ENCODE data around the gene SKAP1. TPM values are rescaled to one million over a fixed set of nuclear protein-coding genes. Genes with fewer than 3 reads are reported as not detected.

SKAP1 gene
- total RNA-seq, 8 experiments from 2014 or later = 1.2 to 7.1 (median 1.5) TPM; not detected in 2

Other genes starting within 250 kb of the SKAP1 start
- gene HOXB1, start 100.8 kb upstream of the SKAP1 start, total RNA-seq = 10 to 100 TPM in 1 of 8 experiments, 1 to 10 TPM in 3, under 1 TPM in 4; 0.22 to 38.7 (median 2.0) TPM
- 10 to 100 TPM in 7 of 8 experiments, 1 to 10 TPM in 1; 9.3 to 54.4 (median 26.2) TPM for gene HOXB2, start 114.9 kb upstream of the SKAP1 start, total RNA-seq
- 10 to 100 TPM in 7 of 8 experiments, 1 to 10 TPM in 1; 8.8 to 32.0 (median 14.1) TPM for gene HOXB4, start 148.1 kb upstream of the SKAP1 start, total RNA-seq
- 100 to 1,000 TPM in 1 of 8 experiments, 10 to 100 TPM in 7; 20.6 to 111 (median 52.1) TPM for gene HOXB3, start 160.0 kb upstream of the SKAP1 start, total RNA-seq
- gene HOXB5, start 163.6 kb upstream of the SKAP1 start, total RNA-seq = 10 to 100 TPM in 6 of 8 experiments, 1 to 10 TPM in 2; 1.0 to 51.9 (median 15.8) TPM
- gene HOXB6, start 174.8 kb upstream of the SKAP1 start, total RNA-seq = 10 to 100 TPM in 6 of 8 experiments, 1 to 10 TPM in 2; 7.1 to 75.2 (median 35.3) TPM
- 10 to 100 TPM in 7 of 8 experiments, 1 to 10 TPM in 1; 6.2 to 35.5 (median 23.7) TPM for gene HOXB7, start 180.8 kb upstream of the SKAP1 start, total RNA-seq
- gene HOXB8, start 185.1 kb upstream of the SKAP1 start, total RNA-seq = 100 to 1,000 TPM in 1 of 8 experiments, 10 to 100 TPM in 5, under 1 TPM in 2; 0.80 to 139 (median 63.2) TPM
- 100 to 1,000 TPM in 2 of 8 experiments, 10 to 100 TPM in 3, under 1 TPM in 3; 0.10 to 154 (median 67.8) TPM for gene HOXB9, start 196.1 kb upstream of the SKAP1 start, total RNA-seq

All from motor neuron (in vitro differentiated cells).